GM12801 (cell line): ENCODE data around the gene BCLAF3.

Source experiments
- CTCF ChIP-seq: IDR thresholded peaks from one replicate; pipeline ENCODE4 v1.5.1; 2011; ENCODE audit warnings: control low read depth; ENCODE audit not compliant: insufficient read length; ENCODE audit errors: extremely low read depth

Gene BCLAF3

DNA sequence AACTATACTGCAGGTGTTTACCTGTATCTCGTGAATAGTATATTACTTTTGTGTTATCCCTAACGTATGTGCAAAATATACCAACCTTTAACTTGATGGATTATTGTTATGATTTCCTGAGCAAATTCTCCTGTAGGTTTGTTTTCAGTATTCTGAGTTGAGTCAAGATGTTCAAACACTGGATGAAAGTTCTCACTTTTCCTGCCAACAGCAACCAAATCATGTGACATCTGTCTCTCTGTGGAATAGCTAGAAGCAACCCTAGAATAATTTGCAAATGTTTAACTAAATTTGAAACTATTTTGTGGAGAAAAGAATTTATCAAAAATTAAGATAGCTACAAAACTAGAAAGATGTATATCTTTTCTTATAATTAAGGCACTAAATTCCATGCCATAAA lies 35.6 kb downstream of the BCLAF3 start:
- no peak for TF ChIP-seq CTCF

DNA sequence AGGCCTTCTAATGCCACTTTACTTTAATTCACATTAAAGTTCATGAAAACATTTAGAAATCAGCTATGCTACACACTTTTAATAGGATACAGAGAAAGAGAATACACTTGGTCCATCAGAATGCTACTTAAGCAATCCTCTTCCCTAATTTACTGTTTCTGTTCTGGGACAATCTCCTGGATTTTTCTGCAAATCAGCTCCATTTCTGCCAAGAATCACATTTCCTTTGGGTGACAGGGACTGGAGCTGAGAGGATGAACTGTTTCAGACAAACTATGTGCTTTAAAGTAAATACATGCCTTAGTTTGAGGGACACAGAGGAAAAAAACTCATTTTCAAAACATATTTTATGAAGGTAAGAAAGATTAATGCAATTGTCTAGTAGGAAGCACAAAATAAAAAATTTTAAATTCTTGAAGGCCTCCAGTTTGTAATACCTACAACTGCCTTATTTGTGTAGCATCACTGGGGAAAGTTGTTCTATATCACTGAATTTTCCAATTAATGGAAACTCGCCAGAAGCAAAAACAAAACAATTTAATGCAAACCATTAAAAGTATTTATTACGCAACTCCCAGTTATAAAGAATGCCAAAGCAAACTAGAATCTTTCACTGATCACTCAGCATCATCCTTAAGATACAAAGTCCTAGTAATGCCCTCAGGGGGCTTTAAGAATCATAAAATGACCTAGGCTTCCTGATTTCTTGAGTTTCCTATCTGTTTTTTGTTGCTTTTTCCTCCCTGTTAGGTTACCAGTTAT lies 36.3 kb downstream of the BCLAF3 start:
- no peak for TF ChIP-seq CTCF

DNA sequence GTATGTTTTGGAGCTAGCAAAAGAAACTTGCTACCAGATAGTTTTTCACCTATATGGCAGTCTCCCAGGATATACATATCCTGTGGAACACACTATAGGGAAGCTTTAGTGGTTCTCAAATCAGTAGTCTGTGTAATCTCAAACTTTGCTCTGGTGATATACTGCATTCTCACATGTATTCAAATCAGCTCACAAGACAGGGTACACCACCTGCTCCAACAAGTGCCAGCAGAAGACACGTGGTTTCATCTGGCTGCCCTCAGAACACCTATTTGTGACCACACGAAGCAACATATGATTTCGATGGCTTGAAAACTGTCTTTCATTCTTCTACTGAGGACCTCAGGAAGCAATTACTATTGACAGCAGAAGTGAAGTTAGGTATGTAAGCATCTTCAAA lies 37.7 kb downstream of the BCLAF3 start:
- TF ChIP-seq CTCF = no peak

- TF ChIP-seq CTCF = no peak
Measured at GRCh38 chrX:19949340-19949739, 41.5 kb downstream of the BCLAF3 start.

DNA sequence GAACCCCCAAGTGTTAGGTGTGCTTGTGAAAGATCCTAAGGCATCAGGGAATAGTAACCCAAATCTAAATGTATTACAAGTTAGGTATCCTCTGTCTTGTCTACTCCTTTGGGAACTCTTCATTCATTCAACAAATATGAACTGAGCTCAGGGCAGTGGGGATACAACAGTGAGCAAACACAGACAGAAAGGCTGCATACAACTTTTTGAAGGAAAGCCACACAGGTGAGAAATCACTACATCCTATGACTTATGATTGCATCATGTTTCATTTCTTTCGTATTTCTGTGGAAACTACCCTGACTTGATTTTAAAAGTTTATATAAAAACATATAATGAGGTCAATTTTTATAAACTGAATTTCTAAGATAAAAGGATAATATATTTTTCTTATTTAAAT lies 43.2 kb downstream of the BCLAF3 start:
- no peak for TF ChIP-seq CTCF
